BJ (cell line): ENCODE measurements around the gene GPRIN3. TPM values are rescaled to one million over a fixed set of nuclear protein-coding genes. Genes with fewer than 3 reads are reported as not detected.

Experiments
- CTCF ChIA-PET: fragments of 350-600 bp; formaldehyde crosslinking; extraction: SDS; loops from one replicate; lab custom pipeline; 2021; ENCODE audit warnings: antibody characterized with exemption, inconsistent platforms; lab: Yijun Ruan, JAX
- POLR2A ChIA-PET: fragments of 300-600 bp; sonication (Branson Sonifier 250); formaldehyde crosslinking; extraction: SDS; loops from one replicate; lab custom pipeline; 2021; ENCODE audit warnings: antibody characterized with exemption; lab: Charles Lee
- DNase-seq: peaks from one replicate; pipeline ENCODE4 v3.0.0-alpha.2; 2011; ENCODE audit warnings: low read depth
- H3K27me3 ChIP-seq: 2 replicates; pipeline ENCODE4 v1.6.0; 2011; ENCODE audit warnings: low read length; ENCODE audit not compliant: control insufficient read depth, insufficient read depth
- H3K36me3 ChIP-seq: 2 replicates; pipeline ENCODE4 v1.5.1; 2011; ENCODE audit warnings: low read length; ENCODE audit not compliant: control insufficient read depth, insufficient read depth
- H3K4me3 ChIP-seq: 2 replicates; pipeline ENCODE4 v1.5.1; 2011; ENCODE audit warnings: low read depth, mild to moderate bottlenecking, control low read depth, low read length
- polyA plus RNA-seq: library from polyadenylated mRNA; depleted of rRNA; stranded (reverse); fragments of >200 nt; gene quantifications from 2 replicates; pipeline ENCODE4 v1.2.3, GENCODE V29; 2011
- TF ChIP-seq, protein P1 (sequence below): IDR thresholded peaks from 2 replicates; pipeline ENCODE4 v1.5.1; 2011; ENCODE audit warnings: low read depth, mild to moderate bottlenecking, control low read depth, inconsistent platforms, low read length, moderate library complexity; ENCODE audit not compliant: insufficient read depth

GPRIN3 gene
- polyA plus RNA-seq, 1 experiment: not detected

DNA sequence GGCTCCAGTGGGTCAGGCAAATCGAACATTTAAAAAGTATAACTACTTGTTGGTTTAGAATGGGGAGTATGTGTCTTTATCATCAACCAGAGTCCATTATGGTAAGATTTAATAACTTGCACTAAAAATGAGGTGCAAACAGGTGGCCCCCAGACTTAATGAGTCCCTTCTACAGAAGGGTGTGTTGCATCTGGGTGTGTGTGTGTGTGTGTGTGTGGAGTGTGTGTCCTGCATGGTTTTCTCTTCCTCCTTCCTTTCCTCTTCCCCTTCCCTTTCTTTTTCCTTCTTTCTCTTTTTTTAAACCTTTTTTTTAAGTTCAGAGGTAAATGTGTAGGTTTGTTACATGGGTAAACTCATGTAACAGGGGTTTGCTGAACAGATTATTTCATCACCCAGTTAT is 53.7 kb downstream of the GPRIN3 start:
- no peak for DNase-seq
- Histone ChIP-seq H3K36me3 (no peaks in the 10 kb centered on the region), H3K4me3 (no peak overlapping the region), H3K27me3 (no peaks in the 10 kb centered on the region)
- ChIA-PET POLR2A (no interaction called here), CTCF (interaction anchor here (0.6 to 3.3 kb wide), 4 partner anchors 11 to 181 kb away, joined by 3 to 15 read pairs (median 4); no protein-coding TSS in a partner anchor)
- TF ChIP-seq, protein P1, sequence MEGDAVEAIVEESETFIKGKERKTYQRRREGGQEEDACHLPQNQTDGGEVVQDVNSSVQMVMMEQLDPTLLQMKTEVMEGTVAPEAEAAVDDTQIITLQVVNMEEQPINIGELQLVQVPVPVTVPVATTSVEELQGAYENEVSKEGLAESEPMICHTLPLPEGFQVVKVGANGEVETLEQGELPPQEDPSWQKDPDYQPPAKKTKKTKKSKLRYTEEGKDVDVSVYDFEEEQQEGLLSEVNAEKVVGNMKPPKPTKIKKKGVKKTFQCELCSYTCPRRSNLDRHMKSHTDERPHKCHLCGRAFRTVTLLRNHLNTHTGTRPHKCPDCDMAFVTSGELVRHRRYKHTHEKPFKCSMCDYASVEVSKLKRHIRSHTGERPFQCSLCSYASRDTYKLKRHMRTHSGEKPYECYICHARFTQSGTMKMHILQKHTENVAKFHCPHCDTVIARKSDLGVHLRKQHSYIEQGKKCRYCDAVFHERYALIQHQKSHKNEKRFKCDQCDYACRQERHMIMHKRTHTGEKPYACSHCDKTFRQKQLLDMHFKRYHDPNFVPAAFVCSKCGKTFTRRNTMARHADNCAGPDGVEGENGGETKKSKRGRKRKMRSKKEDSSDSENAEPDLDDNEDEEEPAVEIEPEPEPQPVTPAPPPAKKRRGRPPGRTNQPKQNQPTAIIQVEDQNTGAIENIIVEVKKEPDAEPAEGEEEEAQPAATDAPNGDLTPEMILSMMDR: no peak

DNA sequence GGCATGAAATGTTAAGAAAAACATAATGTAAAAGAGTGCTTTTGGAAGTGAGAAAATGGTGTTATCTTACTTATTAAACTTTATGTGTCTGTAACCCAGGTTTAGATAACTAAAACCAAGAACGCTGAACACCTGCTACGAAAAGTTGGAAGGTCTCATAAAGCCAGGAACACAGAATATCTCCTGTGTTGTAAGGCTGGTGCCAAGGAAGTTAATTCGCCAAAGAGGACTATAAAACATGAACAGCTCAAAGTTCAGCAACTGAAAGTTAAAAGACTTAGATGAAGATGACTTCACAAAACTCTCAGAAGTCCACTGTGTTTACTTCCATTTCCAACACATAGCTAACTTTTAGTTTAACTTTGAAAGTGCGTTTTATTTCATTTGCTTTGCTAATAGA is 54.3 kb downstream of the GPRIN3 start:
- Histone ChIP-seq H3K27me3 (no peaks in the 10 kb centered on the region), H3K4me3 (no peak overlapping the region), H3K36me3 (no peaks in the 10 kb centered on the region)
- no peak for DNase-seq
- TF ChIP-seq, protein P1: no peak
- ChIA-PET CTCF (interaction anchor here (1.2 to 3.3 kb wide), 4 partner anchors 12 to 182 kb away, joined by 3 to 15 read pairs (median 4); no protein-coding TSS in a partner anchor), POLR2A (no interaction called here)

DNA sequence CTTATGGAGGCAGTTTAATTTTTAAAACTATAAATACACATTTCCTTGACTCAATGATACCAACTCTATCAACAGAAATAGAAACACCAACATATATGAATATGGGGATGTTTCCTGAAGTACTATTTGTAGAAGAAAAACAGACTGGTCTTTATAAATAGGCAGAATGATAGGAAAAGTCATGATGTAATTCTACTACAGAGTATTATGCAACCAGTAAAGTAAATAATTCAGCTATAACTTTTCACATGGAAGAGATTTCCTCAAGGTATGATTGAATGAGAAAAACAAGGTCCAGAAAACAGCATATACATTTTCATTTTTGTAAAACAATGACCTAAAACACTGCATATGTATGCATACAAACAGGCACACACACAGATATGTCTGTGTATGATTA is 56.2 kb downstream of the GPRIN3 start:
- ChIA-PET CTCF (interaction anchor here (1.1 kb wide), 1 partner anchor 9 kb away, joined by 4 read pairs; no protein-coding TSS in a partner anchor), POLR2A (no interaction called here)
- no peaks in the 10 kb centered on the region for H3K36me3 ChIP-seq
- DNase-seq: no peak
- TF ChIP-seq, protein P1: no peak
- no peak overlapping the region for H3K4me3 ChIP-seq
- H3K27me3 ChIP-seq: no peaks in the 10 kb centered on the region

DNA sequence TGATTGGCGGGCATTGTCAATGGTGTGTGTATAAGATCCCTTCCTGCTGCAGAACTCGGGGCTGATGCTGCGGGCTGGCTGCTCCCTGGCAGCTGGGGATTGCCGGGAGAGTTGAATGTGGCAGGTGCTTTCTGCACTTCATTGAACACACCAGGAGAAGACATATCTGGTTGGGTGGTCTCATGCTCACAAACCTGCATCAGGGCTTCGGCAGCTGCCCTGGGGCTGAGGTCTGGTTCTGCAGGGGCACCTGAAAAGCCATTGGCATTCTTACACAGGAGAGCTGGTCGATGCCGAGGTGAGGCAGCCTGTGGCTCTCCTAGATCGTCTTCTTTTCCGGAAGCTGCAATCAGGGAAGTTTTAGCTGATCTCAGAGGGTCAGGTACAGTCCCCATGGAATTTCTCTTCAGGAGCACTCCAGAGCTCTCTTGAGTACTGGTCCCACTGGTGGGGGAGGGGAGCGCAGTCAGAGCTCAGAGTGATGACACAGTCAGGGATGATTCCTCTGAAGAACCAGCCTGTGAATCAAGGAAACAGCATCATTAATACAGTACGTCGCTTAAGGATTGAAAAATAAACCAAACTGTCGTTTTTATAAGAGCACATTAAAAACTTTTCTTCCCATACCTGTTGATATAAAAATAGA is 57.8 kb downstream of the GPRIN3 start:
- CTCF ChIA-PET: interaction anchor here (0.7 to 1.8 kb wide), 2 partner anchors 23 to 681 kb away, joined by 3 to 4 read pairs; no protein-coding TSS in a partner anchor

DNA sequence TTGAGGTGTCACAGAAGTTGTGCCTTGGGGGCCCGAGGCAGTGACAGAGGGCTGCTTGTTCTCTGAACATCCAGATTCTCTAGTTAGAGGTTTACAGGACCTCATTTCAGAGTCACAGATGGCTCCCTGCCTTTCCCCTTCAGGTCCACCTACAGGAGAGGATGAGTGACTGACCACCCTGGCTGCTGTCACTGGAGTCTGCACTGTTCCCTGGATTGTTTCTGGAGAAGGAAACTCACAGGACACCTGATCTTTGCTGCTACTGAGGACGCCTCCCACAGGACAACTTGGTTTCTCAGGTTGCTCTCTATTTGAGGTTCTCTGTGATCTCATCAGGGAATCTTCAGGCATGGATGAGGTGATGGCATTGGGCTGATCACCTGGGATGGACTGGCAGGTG is 58.3 kb downstream of the GPRIN3 start:
- H3K4me3 ChIP-seq: no peak overlapping the region
- H3K36me3 ChIP-seq: no peaks in the 10 kb centered on the region
- ChIA-PET POLR2A (no interaction called here), CTCF (interaction anchor here (1.0 to 1.8 kb wide), 2 partner anchors 11 to 22 kb away, joined by 3 to 4 read pairs; no protein-coding TSS in a partner anchor)
- no peak for DNase-seq
- H3K27me3 ChIP-seq: no peaks in the 10 kb centered on the region
- TF ChIP-seq, protein P1: no peak

More for the DNA sequence above, 57.8 kb downstream of the GPRIN3 start:
- TF ChIP-seq, protein P1: no peak
- DNase-seq: no peak
- Histone ChIP-seq H3K36me3 (no peaks in the 10 kb centered on the region), H3K4me3 (no peak overlapping the region), H3K27me3 (no peaks in the 10 kb centered on the region)
- POLR2A ChIA-PET: no interaction called here
